Skin epidermis (tissue), 12 donors: ENCODE measurements around the gene DCT.

Source experiments
- H3K27ac ChIP-seq, 21 experiments: fragments of 200-600 bp; sonication (generic) in 11 of 21; one replicate each; pipeline ENCODE4 v1.5.0; 2020; ENCODE audit warnings: mild to moderate bottlenecking in 3 of 21, inconsistent platforms in 2 of 21, moderate library complexity in 2 of 21
- H3K4me3 ChIP-seq, 7 experiments: fragments of 200-600 bp; sonication (generic) in 2 of 7; one replicate each; pipeline ENCODE4 v1.5.0; 2020; ENCODE audit warnings: inconsistent platforms in 2 of 7, mild to moderate bottlenecking in 2 of 7, moderate library complexity in 1 of 7

DCT gene

GRCh38 chr13:94459116-94459515 is 20.4 kb downstream of the DCT start:
- Histone ChIP-seq H3K27ac (no peak overlapping the region), H3K4me3 (no peak overlapping the region)

GRCh38 chr13:94455414-94455813 is 24.1 kb downstream of the DCT start:
- H3K4me3 ChIP-seq, result no peak overlapping the region
- H3K27ac ChIP-seq, result no peak overlapping the region

GRCh38 chr13:94454906-94455305 is 24.6 kb downstream of the DCT start:
- Histone ChIP-seq H3K27ac (no peak overlapping the region), H3K4me3 (no peak overlapping the region)

GRCh38 chr13:94454334-94454733 is 25.1 kb downstream of the DCT start:
- H3K27ac ChIP-seq, result no peak overlapping the region
- no peak overlapping the region for H3K4me3 ChIP-seq

GRCh38 chr13:94444826-94445225 is 34.7 kb downstream of the DCT start:
- H3K4me3 ChIP-seq, result no peak overlapping the region
- H3K27ac ChIP-seq, result no peak overlapping the region

GRCh38 chr13:94435604-94436226 is 43.8 kb downstream of the DCT start:
- no peak overlapping the region for H3K27ac ChIP-seq
- no peak overlapping the region for H3K4me3 ChIP-seq

- no peak overlapping the region for H3K27ac ChIP-seq
- H3K4me3 ChIP-seq, result no peak overlapping the region
Measured at GRCh38 chr13:94433055-94433961, 46.2 kb downstream of the DCT start.

GRCh38 chr13:94431987-94432386 is 47.5 kb downstream of the DCT start:
- Histone ChIP-seq H3K27ac (no peak overlapping the region), H3K4me3 (no peak overlapping the region)

GRCh38 chr13:94431574-94431973 is 47.9 kb downstream of the DCT start:
- Histone ChIP-seq H3K27ac (no peak overlapping the region), H3K4me3 (no peak overlapping the region)

GRCh38 chr13:94427313-94427953 is 52.0 kb downstream of the DCT start:
- H3K27ac ChIP-seq, result no peak overlapping the region

GRCh38 chr13:94419925-94420305 is 59.6 kb downstream of the DCT start:
- H3K4me3 ChIP-seq, result no peak overlapping the region
- H3K27ac ChIP-seq, result no peak overlapping the region

More at GRCh38 chr13:94427313-94427953, 52.0 kb downstream of the DCT start:
- H3K4me3 ChIP-seq, result no peak overlapping the region

GRCh38 chr13:94419304-94419924 is 60.1 kb downstream of the DCT start:
- H3K4me3 ChIP-seq, result no peak overlapping the region
- no peak overlapping the region for H3K27ac ChIP-seq

- Histone ChIP-seq H3K27ac (no peak overlapping the region), H3K4me3 (no peak overlapping the region)
Measured at GRCh38 chr13:94417294-94417693, 62.2 kb downstream of the DCT start.

- no peak overlapping the region for H3K27ac ChIP-seq
- no peak overlapping the region for H3K4me3 ChIP-seq
Measured at GRCh38 chr13:94416454-94417080, 62.9 kb downstream of the DCT start.

- Histone ChIP-seq H3K27ac (no peak overlapping the region), H3K4me3 (no peak overlapping the region)
Measured at GRCh38 chr13:94415500-94416237, 63.8 kb downstream of the DCT start.

- Histone ChIP-seq H3K4me3 (no peak overlapping the region), H3K27ac (no peak overlapping the region)
Measured at GRCh38 chr13:94414708-94415107, 64.8 kb downstream of the DCT start.

- Histone ChIP-seq H3K4me3 (no peak overlapping the region), H3K27ac (no peak overlapping the region)
Measured at GRCh38 chr13:94414141-94414540, 65.3 kb downstream of the DCT start.

GRCh38 chr13:94413598-94413944 is 65.9 kb downstream of the DCT start:
- H3K27ac ChIP-seq, result no peak overlapping the region
- H3K4me3 ChIP-seq, result no peak overlapping the region

- Histone ChIP-seq H3K4me3 (no peak overlapping the region), H3K27ac (no peak overlapping the region)
Measured at GRCh38 chr13:94412870-94413597, 66.4 kb downstream of the DCT start.
